NCI-H128 (cell line): ENCODE results near the gene PEAK3.

Experiments
- DNase-seq: peaks from one replicate; lab custom pipeline; 2025; ENCODE audit not compliant: unreplicated experiment; lab: John Stamatoyannopoulos, UW

Gene PEAK3

DNA sequence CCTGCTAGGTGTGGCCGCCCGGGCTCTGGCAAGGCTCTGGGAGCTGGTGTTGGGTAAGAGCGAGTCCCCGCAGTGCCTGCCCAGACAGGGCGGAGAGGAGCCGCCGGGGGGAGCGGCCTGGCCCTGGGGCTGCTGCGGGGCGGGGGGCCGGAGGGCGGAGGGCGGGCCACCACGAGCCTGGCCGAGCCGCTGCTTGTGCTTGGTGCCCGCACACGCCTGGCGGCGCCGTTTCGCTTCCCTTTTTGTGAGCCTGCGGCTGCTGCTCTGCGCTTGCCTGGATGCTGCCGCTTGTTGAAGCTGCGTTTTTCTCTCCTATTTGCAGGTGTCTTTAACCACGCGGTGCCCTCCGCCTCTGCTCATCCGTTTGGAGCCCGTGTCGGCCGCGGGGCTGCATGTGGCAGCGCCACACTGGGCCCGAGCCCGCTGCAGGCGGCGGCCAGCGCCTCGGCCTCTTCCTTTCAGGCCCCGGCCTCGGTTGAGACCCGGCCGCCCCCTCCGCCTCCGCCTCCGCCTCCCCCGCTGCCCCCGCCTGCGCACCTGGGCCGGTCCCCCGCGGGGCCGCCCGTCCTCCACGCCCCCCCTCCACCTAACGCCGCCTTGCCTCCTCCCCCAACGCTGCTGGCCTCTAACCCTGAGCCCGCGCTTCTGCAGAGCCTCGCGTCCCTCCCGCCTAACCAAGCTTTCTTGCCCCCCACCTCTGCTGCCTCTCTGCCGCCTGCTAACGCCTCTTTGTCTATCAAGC, 54.4 kb downstream of the PEAK3 start:
- DNase-seq = no peak

- DNase-seq = no peak
Measured at GRCh38 chr19:2226840-2227360, 55.1 kb downstream of the PEAK3 start.

DNA sequence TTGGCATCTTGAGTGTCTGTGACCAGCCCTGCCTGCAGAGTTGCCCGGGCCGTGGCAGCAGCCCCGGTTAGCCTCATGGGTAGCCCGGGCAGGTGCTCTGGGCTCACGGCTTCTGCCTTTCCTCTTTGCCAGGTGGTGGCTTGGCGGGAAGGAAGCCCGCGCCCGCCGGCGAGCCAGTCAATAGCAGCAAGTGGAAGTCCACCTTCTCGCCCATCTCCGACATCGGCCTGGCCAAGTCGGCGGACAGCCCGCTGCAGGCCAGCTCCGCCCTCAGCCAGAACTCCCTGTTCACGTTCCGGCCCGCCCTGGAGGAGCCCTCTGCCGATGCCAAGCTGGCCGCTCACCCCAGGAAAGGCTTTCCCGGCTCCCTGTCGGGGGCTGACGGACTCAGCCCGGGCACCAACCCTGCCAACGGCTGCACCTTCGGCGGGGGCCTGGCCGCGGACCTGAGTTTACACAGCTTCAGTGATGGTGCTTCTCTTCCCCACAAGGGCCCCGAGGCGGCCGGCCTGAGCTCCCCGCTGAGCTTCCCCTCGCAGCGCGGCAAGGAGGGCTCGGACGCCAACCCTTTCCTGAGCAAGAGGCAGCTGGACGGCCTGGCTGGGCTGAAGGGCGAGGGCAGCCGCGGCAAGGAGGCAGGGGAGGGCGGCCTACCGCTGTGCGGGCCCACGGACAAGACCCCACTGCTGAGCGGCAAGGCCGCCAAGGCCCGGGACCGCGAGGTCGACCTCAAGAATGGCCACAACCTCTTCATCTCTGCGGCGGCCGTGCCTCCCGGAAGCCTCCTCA, 55.7 kb downstream of the PEAK3 start:
- DNase-seq = no peak

- no peak for DNase-seq
Measured at GRCh38 chr19:2225415-2226050, 56.4 kb downstream of the PEAK3 start.

- no peak for DNase-seq
Measured at GRCh38 chr19:2224754-2225349, 57.1 kb downstream of the PEAK3 start.
